HUES64 (cell line): Measurements from ENCODE around the gene NARS2.

Source experiments
- H3K27ac ChIP-seq: 2 replicates; pipeline ENCODE4 v1.7.0; 2013; ENCODE audit warnings: low read depth, low read length, inconsistent platforms
- H3K27me3 ChIP-seq: 2 replicates; pipeline ENCODE4 v1.6.1; 2013; ENCODE audit warnings: mild to moderate bottlenecking, low read length; ENCODE audit not compliant: insufficient read depth
- H3K36me3 ChIP-seq: 2 replicates; pipeline ENCODE4 v1.6.1; 2013; ENCODE audit warnings: mild to moderate bottlenecking, low read length; ENCODE audit not compliant: insufficient read depth
- H3K4me1 ChIP-seq: 2 replicates; pipeline ENCODE4 v1.6.1; 2013; ENCODE audit warnings: mild to moderate bottlenecking, low read length, moderate library complexity; ENCODE audit not compliant: insufficient read depth
- H3K4me3 ChIP-seq: 2 replicates; pipeline ENCODE4 v1.5.1; 2013; ENCODE audit warnings: mild to moderate bottlenecking, low read length, moderate library complexity
- H3K9ac ChIP-seq: 2 replicates; pipeline ENCODE4 v1.6.1; 2013; ENCODE audit warnings: mild to moderate bottlenecking, low read depth, low read length
- H3K9me3 ChIP-seq: 2 replicates; pipeline ENCODE4 v1.6.1; 2013; ENCODE audit warnings: low read depth, low read length; ENCODE audit not compliant: insufficient read depth
- WGBS: fragments of 150-250, 120-280 bp; methylation state at CpG from one replicate; pipeline ENCODE4 v1.1.7; 2013; ENCODE audit warnings: missing lambda C conversion rate; 5-methylcytosine and 5-hydroxymethylcytosine counted together

NARS2 gene

DNA sequence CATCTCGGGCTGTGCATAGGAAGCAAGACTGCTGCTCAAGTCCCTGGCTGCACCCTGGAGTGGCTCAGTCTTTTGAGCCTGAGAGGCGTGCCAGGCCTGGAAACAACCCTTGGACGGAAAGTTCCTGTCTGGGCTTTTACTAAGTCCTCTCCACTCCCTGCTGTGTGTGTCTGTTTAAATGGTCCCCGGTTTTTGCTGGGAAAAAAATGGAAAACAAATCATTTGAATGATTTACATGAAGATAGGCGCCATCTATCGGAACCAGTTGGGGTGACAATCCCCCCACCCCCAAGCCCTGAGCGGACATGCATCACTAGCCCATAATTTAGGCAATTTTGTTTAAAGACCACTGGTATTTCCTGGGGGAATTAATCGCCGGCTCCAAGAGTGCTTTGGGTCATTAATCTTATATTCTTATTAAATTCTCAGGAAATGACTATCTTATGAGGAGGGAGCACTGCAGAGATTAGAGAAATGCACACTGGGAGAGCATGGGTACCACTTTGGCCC lies 154.4 kb downstream of the NARS2 start:
- Histone ChIP-seq H3K4me1 (peaks cover 27% of the 10 kb centered on the region), H3K27me3 (peaks cover 16% of the 10 kb centered on the region), H3K9me3 (no peaks in the 10 kb centered on the region), H3K4me3 (no peak overlapping the region), H3K36me3 (no peaks in the 10 kb centered on the region), H3K9ac (no peak overlapping the region), H3K27ac (no peak overlapping the region)
- WGBS = 43% methylated on average over 6 of the region's 9 CpGs

DNA sequence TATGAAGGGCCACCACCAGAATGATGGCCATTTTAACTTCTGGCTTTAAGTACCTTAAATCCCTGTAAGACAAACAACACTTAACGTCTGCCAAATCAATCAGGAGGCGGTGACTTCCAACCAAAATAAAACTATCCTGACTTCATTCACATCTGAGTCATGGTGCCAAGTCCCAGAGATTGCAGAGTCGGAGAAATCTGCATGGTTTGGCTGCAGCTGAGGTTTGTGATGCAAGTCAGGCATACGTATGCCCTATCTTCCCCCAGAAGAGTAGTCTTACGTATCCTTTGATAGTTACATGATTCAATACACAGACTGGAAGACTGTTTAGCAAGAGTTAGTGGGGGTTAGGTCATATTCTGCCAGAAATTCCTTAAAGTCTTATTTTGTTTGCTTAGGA lies 155.3 kb downstream of the NARS2 start:
- H3K27ac ChIP-seq = no peak overlapping the region
- H3K4me3 ChIP-seq = no peak overlapping the region

DNA sequence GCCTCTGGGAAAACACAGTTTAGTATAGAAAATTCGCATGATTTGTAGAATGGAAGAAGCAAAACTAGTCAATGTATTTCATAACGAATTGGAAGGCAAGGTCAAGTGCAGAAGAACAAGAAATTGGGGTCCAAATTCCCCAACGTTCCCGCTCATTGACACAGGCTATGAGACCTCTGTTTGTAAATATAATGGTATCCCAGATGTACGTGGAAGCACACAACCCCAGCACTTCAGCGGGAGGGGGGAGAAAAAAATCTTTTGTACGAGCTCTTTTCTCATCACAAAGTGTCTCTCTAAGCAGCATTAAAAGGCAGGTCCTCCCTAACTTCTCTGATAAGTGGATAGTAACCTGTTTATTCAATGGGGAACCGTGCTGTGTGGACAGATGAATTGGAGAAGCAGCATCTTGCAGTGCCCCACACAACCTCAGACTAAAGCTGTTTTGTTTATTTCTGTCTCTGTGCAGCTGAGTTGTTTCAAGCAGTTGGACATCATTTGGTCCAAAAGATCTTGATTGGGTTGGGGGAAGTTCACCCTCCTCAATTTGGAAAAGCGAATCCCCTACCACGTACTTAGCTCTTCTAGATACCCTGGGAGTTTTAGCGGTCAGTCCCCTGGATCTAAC lies 156.0 kb downstream of the NARS2 start:
- Histone ChIP-seq H3K36me3 (no peaks in the 10 kb centered on the region), H3K9me3 (no peaks in the 10 kb centered on the region), H3K27me3 (peaks cover 16% of the 10 kb centered on the region), H3K27ac (no peak overlapping the region), H3K9ac (0 out of 2 replicates have a peak overlapping the region, but pooled peaks have one; percentile 85), H3K4me3 (peak overlapping the region; percentile 70), H3K4me1 (peaks cover 15% of the 10 kb centered on the region)
- WGBS = 62% methylated on average over 11 of the region's 11 CpGs

More for the DNA sequence above, 155.3 kb downstream of the NARS2 start:
- H3K9me3 ChIP-seq = no peaks in the 10 kb centered on the region
- WGBS = 88% methylated on average over 5 of the region's 5 CpGs
- peaks cover 18% of the 10 kb centered on the region for H3K4me1 ChIP-seq
- H3K27me3 ChIP-seq = peaks cover 16% of the 10 kb centered on the region
- H3K9ac ChIP-seq = no peak overlapping the region
- no peaks in the 10 kb centered on the region for H3K36me3 ChIP-seq

DNA sequence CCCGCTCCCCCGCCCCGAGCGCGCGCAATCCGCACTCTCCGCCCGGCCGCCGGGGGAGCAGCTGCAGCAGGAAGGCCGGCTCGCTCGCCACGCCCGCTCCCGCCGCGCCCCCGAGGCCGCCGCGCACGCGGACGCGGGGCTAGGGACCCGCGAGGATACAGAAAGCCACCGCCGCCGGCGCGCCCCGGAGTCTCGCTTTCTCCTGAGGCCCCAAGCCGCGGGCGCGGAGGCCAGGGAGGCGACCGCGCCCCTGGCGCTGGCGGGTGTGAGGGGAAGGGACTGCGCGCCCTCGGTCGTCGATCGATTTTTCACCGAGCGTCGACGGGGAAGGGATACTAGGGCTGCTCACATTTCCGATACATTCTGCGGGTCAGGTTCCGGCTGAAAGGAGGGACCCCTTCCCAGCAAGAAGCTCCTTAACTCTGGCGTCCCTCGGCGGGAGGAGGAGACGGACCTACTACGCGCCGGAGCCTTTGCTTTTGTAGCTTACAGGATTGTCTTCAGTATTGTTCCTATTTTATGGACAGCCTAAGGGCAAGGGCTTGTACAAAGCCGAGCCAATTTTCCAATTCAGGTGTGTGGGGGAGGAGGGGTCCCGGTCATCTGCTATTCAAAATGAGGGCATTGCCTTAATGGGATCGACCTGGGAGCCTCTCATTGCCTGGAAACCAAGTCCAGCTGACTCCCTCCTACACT lies 156.6 kb downstream of the NARS2 start:
- peaks cover 16% of the 10 kb centered on the region for H3K27me3 ChIP-seq
- H3K36me3 ChIP-seq = no peaks in the 10 kb centered on the region
- H3K4me1 ChIP-seq = peaks cover 15% of the 10 kb centered on the region
- WGBS = under 1% methylated on average over 68 of the region's 68 CpGs
- peak overlapping the region; percentile 70 for H3K4me3 ChIP-seq
- no peaks in the 10 kb centered on the region for H3K9me3 ChIP-seq
- peak overlapping the region; percentile 50 for H3K27ac ChIP-seq
- H3K9ac ChIP-seq = peak overlapping the region; percentile 85

DNA sequence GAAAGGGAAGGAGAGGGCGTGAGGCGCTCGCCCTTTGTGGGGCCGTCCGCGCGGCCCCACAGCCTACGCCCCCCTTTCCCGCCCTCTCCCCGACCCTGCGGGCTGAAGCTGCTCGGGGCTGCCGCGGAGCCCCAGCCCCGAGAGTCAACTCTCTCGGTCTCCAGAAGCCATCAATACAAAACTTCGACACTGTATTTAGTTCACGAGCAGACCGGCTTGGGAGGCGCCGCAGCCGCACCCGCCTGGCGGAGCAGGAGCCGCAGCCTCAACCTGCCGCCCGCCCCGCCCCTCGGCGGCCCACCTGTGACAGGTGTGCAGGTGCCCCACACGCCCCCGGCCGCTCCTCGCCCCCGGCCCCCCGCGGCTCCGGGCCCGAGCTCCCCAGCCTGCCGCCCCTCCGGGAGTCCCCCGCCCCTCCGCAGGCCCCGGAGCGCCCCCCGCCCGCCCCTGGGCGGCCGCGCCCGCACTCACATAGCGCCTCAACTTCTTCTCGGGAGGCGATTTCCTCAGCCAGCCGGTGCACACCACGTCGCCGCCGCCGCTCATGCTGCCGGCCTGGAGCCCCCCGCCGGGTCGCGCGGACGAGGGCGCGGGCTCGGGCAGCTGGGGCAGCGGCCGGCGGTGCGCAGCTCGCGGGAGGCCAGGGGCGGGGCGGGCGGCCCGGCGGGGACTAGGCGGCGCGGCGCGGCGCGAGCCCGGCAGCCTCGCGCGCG lies 157.3 kb downstream of the NARS2 start, which contains the start of gene GAB2:
Gene GAB2, minus strand, starts transcription at position 646 of the 713 bp plus-strand sequence. Its CDS starts 100 bp downstream, at position 546.
- Histone ChIP-seq H3K9me3 (no peaks in the 10 kb centered on the region), H3K27me3 (peaks cover 16% of the 10 kb centered on the region), H3K9ac (peak within 1 kb of the TSS; percentile 85), H3K36me3 (no peaks in the 10 kb centered on the region), H3K4me1 (peaks cover 15% of the 10 kb centered on the region), H3K4me3 (peak within 1 kb of the TSS; percentile 72), H3K27ac (peak within 1 kb of the TSS; percentile 76)
- WGBS = under 1% methylated on average over 92 of the region's 93 CpGs

DNA sequence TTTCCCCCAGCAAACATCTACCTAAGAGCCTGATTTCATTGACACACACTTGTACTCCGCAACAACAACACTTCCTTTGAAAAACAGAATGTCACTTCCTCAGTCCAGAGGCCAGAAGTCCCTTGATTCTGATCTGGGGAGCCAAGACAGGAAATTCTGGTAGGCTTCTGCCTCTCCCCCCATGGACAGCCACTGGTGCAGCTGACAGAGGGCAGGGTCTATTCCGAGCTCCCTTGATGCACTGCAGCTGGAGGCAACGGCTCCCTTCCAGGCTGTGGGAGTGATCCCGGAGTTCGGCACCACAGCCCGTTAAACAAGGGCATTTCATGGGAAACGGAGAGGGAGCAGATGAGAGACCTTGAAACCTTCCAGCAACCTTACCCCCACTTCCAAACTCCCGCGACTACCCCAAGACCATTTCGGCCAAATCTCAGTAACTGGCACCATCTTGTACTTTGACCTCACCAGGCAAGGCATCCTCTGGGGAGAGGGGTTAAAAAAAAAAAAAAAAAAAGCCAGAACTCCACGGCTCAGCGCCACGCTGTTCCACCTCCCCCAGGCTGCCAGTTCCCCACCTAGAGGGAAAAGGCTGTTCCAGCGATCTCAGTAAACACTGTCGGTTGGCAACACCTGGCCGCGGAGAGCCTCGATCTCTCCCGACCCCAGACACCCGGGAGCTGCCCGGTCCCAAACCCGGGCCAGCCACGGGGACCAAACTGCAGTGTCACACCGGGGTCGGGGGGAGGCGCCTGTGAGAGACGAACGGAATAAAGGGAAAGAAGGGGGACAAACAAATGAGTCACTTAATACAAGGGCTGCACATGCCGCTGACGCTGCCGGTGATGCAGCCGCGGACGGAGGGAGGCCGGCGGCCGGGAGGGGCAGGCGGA lies 158.1 kb downstream of the NARS2 start:
- no peaks in the 10 kb centered on the region for H3K36me3 ChIP-seq
- peaks cover 15% of the 10 kb centered on the region for H3K4me1 ChIP-seq
- H3K9me3 ChIP-seq = no peaks in the 10 kb centered on the region
- H3K27me3 ChIP-seq = peaks cover 16% of the 10 kb centered on the region
- peak overlapping the region; percentile 78 for H3K9ac ChIP-seq
- H3K4me3 ChIP-seq = peak overlapping the region; percentile 72
- WGBS = 3% methylated on average over 38 of the region's 38 CpGs
- peak overlapping the region; percentile 76 for H3K27ac ChIP-seq

DNA sequence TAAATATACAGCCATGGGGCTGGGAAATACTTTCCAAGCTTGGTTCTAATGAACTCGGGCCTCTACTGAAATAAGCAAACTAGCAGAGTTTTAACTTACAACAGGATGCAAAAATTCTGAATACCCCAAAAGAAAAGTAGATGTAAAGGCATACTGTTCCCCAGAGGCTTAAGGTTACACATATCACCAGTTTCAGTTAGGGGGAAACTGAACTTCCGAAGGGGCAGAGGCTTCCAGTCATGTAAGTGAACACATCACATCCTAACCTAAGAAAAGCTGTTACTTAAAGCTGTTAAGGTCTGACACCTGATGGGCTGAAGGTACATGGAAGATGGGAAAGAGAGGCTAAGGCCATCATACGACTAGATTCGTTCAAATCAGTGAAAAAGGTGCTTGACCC lies 159.3 kb downstream of the NARS2 start:
- Histone ChIP-seq H3K9ac (no peak overlapping the region), H3K27ac (no peak overlapping the region), H3K9me3 (no peaks in the 10 kb centered on the region; the same call in 1 of the 2 replicates), H3K27me3 (peaks cover 16% of the 10 kb centered on the region), H3K4me1 (peaks cover 13% of the 10 kb centered on the region), H3K4me3 (no peak overlapping the region), H3K36me3 (no peaks in the 10 kb centered on the region)
- 96% methylated on average over 4 of the region's 4 CpGs for WGBS

DNA sequence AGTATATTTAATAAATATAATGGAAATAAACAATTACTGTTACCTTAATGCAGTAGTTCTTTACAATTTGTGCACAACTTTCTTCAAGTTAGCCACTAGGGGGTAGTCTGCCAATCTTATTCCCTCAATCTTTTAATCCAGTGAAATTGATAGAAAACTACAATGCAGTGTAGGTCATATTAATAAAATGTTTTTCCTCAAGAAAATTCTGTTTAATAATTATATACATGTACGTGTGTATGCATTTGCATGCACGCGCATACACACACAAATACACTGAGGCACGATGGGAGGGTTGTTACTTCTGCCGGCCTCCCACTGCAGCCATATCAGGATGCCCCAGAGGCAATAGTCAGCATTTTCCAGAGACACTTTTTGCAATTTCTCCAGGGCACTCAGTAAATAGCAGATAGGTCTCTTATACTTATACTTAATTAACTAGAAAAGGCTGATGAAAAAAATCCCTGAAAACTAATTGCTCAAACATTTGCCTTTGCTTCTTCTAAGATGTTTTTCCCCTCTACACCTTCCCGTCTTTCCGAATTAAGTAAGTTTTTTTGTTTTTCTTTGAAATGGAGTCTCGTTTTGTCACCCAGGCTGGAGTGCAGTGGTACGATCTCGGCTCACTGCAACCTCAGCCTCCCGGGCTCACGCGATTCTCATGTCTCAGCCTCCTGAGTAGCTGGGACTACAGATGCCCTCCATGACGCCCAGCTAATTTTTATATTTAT lies 160.2 kb downstream of the NARS2 start:
- 94% methylated on average over 14 of the region's 14 CpGs for WGBS

DNA sequence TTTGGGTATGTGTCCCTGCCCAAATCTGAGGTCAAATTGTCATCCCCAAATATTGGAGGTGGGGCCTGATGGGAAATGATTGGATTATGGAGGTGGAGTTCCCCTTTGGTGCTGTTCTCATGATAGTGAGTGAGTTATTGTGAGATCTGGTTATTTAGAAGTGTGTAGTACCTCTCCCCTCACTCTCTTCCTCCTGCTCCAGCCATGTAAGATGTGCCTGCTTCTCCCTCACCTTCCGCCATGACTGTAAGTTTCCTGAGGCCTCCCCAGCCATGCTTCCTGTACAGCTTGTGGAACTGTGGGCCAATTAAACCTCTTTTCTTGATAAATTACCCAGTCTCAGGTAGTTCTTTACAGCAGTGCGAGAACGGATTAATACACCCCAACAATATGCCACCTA lies 166.0 kb downstream of the NARS2 start:
- Histone ChIP-seq H3K4me3 (no peak overlapping the region), H3K9ac (no peak overlapping the region), H3K4me1 (no peaks in the 10 kb centered on the region), H3K36me3 (peaks cover 4% of the 10 kb centered on the region; the same call in 1 of the 2 replicates), H3K27ac (no peak overlapping the region), H3K27me3 (no peaks in the 10 kb centered on the region), H3K9me3 (peaks cover 12% of the 10 kb centered on the region; the same call in 1 of the 2 replicates)
- WGBS = 97% methylated on average over 3 of the region's 3 CpGs

More for the DNA sequence above, 160.2 kb downstream of the NARS2 start:
- no peaks in the 10 kb centered on the region; the same call in 1 of the 2 replicates for H3K36me3 ChIP-seq
- peaks cover 14% of the 10 kb centered on the region for H3K27me3 ChIP-seq
- no peak overlapping the region for H3K4me3 ChIP-seq
- no peak overlapping the region for H3K27ac ChIP-seq
- no peak overlapping the region for H3K9ac ChIP-seq
- H3K9me3 ChIP-seq = peaks cover 4% of the 10 kb centered on the region; the same call in 1 of the 2 replicates
- peaks cover 12% of the 10 kb centered on the region for H3K4me1 ChIP-seq
